Dermis blood vessel endothelial cell (primary cell): ENCODE data around the gene OR2T3. TPM values are rescaled to one million over a fixed set of nuclear protein-coding genes. Genes with fewer than 3 reads are reported as not detected.
"Not testable (repeated sequence)": the region's sequence is repeated elsewhere in the genome, so short reads cannot be mapped to it uniquely, and the experiment has no call there.

Experiments used
- DNase-seq: peaks from one replicate; pipeline ENCODE4 v3.0.0; 2010
- total RNA-seq: library from RNA; depleted of rRNA; stranded (reverse); fragments of >200 nt; gene quantifications from 2 replicates; pipeline ENCODE4 v1.2.3, GENCODE V29; 2014

Gene OR2T3
- not detected in 2 replicates for total RNA-seq

- DNase-seq, result not testable (repeated sequence)
Observed at GRCh38 chr1:248473051-248473450, at the start of gene OR2T3. OR2T3 (plus strand) TSS chr1:248473351; CDS start chr1:248473351, 0 bp downstream.

GRCh38 chr1:248427526-248428191 is 45.5 kb upstream of the OR2T3 start:
- DNase-seq, result not testable (repeated sequence)

GRCh38 chr1:248428192-248428533 is 45.0 kb upstream of the OR2T3 start:
- DNase-seq, result not testable (repeated sequence)

GRCh38 chr1:248431683-248432082 is 41.5 kb upstream of the OR2T3 start:
- not testable (repeated sequence) for DNase-seq

- not testable (repeated sequence) for DNase-seq
Observed at GRCh38 chr1:248432201-248432600, 41.0 kb upstream of the OR2T3 start.

GRCh38 chr1:248433811-248434415 is 39.2 kb upstream of the OR2T3 start:
- not testable (repeated sequence) for DNase-seq

GRCh38 chr1:248434913-248435312 is 38.2 kb upstream of the OR2T3 start:
- DNase-seq, result not testable (repeated sequence)

- DNase-seq, result not testable (repeated sequence)
Observed at GRCh38 chr1:248436303-248436702, 36.8 kb upstream of the OR2T3 start.

- not testable (repeated sequence) for DNase-seq
Observed at GRCh38 chr1:248438668-248439067, 34.5 kb upstream of the OR2T3 start.

GRCh38 chr1:248439283-248439682 is 33.9 kb upstream of the OR2T3 start:
- DNase-seq, result not testable (repeated sequence)

- not testable (repeated sequence) for DNase-seq
Observed at GRCh38 chr1:248442500-248443277, 30.5 kb upstream of the OR2T3 start.

- not testable (repeated sequence) for DNase-seq
Observed at GRCh38 chr1:248444603-248445002, 28.5 kb upstream of the OR2T3 start.

GRCh38 chr1:248445399-248445798 is 27.8 kb upstream of the OR2T3 start, which contains the start of gene OR2T2:
OR2T2 (plus strand) TSS chr1:248445637; CDS start chr1:248452798, 7,161 bp downstream.
- not testable (repeated sequence) for DNase-seq

- DNase-seq, result not testable (repeated sequence)
Observed at GRCh38 chr1:248448409-248449074, 24.6 kb upstream of the OR2T3 start.

GRCh38 chr1:248449821-248450465 is 23.2 kb upstream of the OR2T3 start:
- DNase-seq, result not testable (repeated sequence)

GRCh38 chr1:248450466-248451145 is 22.5 kb upstream of the OR2T3 start:
- not testable (repeated sequence) for DNase-seq

GRCh38 chr1:248453619-248454018 is 19.5 kb upstream of the OR2T3 start:
- DNase-seq, result not testable (repeated sequence)

GRCh38 chr1:248455045-248455444 is 18.1 kb upstream of the OR2T3 start:
- not testable (repeated sequence) for DNase-seq

GRCh38 chr1:248456635-248457034 is 16.5 kb upstream of the OR2T3 start:
- not testable (repeated sequence) for DNase-seq

GRCh38 chr1:248459117-248459516 is 14.0 kb upstream of the OR2T3 start:
- DNase-seq, result not testable (repeated sequence)

GRCh38 chr1:248471154-248471553 is 2.0 kb upstream of the OR2T3 start:
- no peak for DNase-seq
